GM21528 (cell line): ENCODE results near the gene TAF9.
A peak's percentile ranks its signal among the peaks of the same experiment; 100 is the strongest.
"Not testable (repeated sequence)": the region's sequence is repeated elsewhere in the genome, so short reads cannot be mapped to it uniquely, and the experiment has no call there.

Experiments used
- ATAC-seq: cut with Tn5 transposase; IDR thresholded peaks from one replicate; pipeline ENCODE4 v1.9.1; 2021; ENCODE audit warnings: mild to moderate bottlenecking, moderate library complexity; ENCODE audit not compliant: unreplicated experiment, low FRiP score

TAF9 gene

GRCh38 chr5:69369340-69370121, at the start of gene TAF9, which contains the start of the genes AK6 and RAD17:
TAF9 (minus strand) TSS chr5:69369520; CDS start chr5:69365737, 3,783 bp downstream.
AK6 (minus strand) TSS chr5:69369520; CDS start chr5:69369490, 30 bp downstream.
RAD17 (plus strand) TSS chr5:69369818; CDS start chr5:69372209, 2,391 bp downstream.
- ATAC-seq, result peak; percentile 92

- ATAC-seq, result no peak
These were observed 49.2 kb upstream of the TAF9 start for GRCh38 chr5:69418554-69418953.

GRCh38 chr5:69416699-69417098, 47.4 kb upstream of the TAF9 start:
- ATAC-seq, result no peak

GRCh38 chr5:69416180-69416579, 46.9 kb upstream of the TAF9 start:
- ATAC-seq, result no peak

- ATAC-seq, result no peak
These were observed 46.3 kb upstream of the TAF9 start for GRCh38 chr5:69415584-69415958.

- ATAC-seq, result no peak
These were observed 45.7 kb upstream of the TAF9 start, which contains the start of gene MARVELD2 for GRCh38 chr5:69414885-69415583. MARVELD2 (plus strand) TSS chr5:69415116; CDS start chr5:69419386, 4,270 bp downstream.

- no peak for ATAC-seq
These were observed 35.5 kb upstream of the TAF9 start for GRCh38 chr5:69404659-69405330.

- ATAC-seq, result no peak
These were observed 9.1 kb upstream of the TAF9 start for GRCh38 chr5:69378376-69378775.

- ATAC-seq, result peak; percentile 60
These were observed 5.7 kb upstream of the TAF9 start for GRCh38 chr5:69374911-69375446.

GRCh38 chr5:69372394-69372793, 3.1 kb upstream of the TAF9 start:
- no peak for ATAC-seq

GRCh38 chr5:69370335-69370734, 1.0 kb upstream of the TAF9 start:
- not testable (repeated sequence) for ATAC-seq

GRCh38 chr5:69368458-69369339, 621 bp downstream of the TAF9 start:
- no peak for ATAC-seq

GRCh38 chr5:69367697-69368279, 1.5 kb downstream of the TAF9 start:
- ATAC-seq, result no peak

- no peak for ATAC-seq
These were observed 4.5 kb downstream of the TAF9 start for GRCh38 chr5:69364850-69365249.

GRCh38 chr5:69364414-69364813, 4.9 kb downstream of the TAF9 start:
- no peak for ATAC-seq

GRCh38 chr5:69360442-69360841, 8.9 kb downstream of the TAF9 start:
- ATAC-seq, result no peak

GRCh38 chr5:69359699-69360098, 9.6 kb downstream of the TAF9 start:
- no peak for ATAC-seq

- no peak for ATAC-seq
These were observed 18.7 kb downstream of the TAF9 start for GRCh38 chr5:69350664-69351063.

GRCh38 chr5:69343083-69343482, 26.2 kb downstream of the TAF9 start:
- no peak for ATAC-seq
